NOMO-1 treated with dmso at 0.1 percent for 144 hours (cell line): ENCODE measurements around the gene HM13.
"Not testable (repeated sequence)": the region's sequence is repeated elsewhere in the genome, so short reads cannot be mapped to it uniquely, and the experiment has no call there.

ENCODE experiments used
- DNase-seq: peaks from one replicate; lab custom pipeline; 2025; ENCODE audit not compliant: unreplicated experiment; lab: John Stamatoyannopoulos, UW

HM13 gene

DNA sequence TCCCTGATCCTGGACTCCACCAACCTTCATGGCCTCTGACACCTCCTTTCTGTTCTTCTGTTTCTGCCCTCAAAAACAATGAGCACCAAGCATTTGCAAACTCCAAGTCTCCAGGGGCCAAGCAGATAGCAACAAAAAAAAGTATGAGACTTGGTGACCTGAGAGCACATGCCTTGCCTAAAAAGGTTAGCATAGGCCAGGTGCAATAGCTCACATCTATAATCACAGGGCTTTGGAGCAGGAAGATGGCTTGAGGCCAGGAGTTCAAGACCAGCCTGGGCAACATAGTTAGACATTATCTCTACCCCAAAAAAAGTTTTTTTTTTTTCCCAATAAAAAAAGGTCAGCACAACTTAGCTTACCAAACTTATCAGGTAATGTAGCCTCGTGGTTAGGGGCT, 13.7 kb upstream of the HM13 start:
- no peak for DNase-seq

DNA sequence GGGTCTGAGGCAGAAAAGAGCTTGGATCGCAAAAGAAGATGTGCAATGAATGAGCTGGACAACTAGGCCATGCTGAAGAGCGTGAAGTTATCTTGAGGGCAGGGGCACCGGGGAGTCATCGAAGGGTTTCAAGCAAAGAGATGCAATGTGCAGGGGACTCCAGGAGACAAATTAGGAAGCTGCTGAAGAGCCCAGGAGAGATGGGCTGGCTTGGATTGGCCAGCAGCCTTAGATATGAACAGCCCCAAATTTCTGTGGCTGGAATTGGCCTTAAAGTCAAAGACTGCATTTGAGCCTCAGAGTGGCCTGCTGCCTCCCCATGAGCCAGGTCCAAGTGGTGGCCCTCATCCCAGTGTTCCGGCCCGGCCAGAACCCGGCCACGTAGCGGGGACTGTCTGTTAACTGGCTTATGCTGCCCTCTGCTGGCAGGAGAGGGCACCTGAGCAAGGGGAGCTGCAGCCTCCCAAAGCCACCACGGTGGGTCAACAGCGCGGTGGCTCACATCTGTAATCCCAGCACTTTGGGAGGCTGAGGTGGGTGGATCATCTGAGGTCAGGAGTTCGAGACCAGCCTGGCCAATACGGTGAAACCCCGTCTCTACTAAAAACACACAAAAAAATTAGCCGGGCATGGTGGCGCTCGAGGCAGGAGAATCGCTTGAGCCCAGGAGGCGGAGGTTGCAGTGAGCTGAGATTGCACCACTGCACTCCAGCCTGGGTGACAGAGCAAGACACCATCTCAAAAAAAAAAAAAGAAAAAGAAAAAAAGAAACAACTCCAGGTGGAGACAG, 11.2 kb upstream of the HM13 start:
- DNase-seq, result not testable (repeated sequence)

DNA sequence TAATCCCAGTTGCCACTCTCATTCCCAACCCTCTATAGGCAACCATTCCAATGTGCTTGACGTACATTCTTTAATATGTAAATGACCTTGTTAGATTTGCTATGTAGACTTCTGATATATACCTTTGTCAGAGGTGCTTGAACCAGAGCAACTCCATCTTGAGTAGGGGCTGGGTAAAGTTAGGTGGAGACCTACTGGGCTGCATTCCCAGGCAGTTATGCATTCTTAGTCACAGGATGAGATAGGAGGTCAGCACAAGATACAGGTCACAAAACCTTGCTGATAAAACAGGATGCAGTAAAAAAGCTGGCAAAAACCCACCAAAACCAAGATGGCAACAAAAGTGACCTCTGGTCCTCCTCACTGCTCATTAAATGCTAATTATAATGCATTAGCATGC, 8.3 kb upstream of the HM13 start:
- no peak for DNase-seq

GRCh38 chr20:31508517-31509244, 5.6 kb upstream of the HM13 start:
- DNase-seq, result no peak

DNA sequence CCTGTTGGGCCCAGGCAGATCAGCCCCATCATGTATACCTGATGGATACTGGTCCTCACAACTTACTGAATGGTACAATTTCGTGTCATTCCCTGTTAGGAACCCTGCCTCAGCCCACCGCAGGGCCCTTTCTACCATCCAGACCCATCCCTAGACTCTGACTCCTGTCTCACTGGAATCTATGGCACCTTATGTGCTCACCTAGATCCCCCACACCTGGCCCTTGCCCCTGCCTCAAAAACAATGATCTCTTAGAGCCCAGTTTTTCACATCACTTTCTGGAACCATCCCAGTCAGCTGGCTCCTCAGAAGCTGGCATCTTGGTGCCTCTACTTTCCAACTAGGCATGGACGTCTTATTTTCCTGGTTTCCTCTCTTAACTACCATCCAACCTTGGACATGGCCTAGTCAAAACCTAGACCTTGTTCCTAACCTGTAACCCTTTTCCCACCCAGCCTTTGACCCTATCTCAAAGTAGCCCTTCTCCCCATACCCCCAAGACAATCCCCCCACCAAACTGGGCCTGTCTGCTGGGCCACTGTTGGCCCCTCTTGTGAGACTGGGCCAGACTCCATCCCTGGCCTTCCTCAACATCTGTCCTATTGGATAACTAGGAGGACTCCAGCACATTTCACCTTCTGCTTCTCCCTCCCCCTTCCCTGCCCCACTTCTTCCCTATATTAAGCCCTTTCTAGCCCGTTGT, 981 bp downstream of the HM13 start:
- DNase-seq, result no peak

DNA sequence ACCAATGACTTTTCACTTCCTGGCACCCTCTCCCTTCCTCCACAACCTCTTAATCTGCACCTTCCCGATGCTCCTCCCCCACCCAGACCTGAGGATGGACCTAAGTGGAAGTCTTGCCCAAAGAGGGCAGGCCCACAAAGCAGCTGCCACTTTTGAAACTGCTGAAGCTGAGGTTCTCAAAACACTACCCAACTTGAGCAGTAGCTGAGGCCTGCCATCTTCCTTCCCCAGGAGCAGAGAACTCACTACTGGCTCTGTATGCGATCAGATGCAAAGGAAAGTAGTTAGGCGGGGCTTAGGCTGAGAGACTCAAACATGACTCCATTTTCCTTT, 1.5 kb downstream of the HM13 start:
- no peak for DNase-seq

DNA sequence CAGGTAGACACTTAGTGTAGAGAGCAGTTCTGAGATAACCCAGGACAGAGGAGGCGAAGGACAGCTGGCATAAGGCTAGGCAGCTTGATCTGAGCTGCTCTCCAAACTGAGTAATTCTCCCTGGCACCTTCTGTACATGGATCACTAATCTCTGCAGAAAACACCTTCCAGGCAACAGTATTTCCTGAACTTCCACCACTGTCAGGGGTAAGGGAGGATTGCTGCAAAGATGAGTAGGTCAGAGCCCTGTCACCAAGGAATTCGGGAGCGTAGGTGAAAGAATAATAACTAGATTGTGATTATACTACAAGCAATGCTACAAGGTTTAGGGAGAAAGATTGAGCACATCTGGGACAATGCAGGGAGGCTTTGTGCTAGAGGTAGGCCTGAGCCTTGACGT, 1.9 kb downstream of the HM13 start:
- no peak for DNase-seq

DNA sequence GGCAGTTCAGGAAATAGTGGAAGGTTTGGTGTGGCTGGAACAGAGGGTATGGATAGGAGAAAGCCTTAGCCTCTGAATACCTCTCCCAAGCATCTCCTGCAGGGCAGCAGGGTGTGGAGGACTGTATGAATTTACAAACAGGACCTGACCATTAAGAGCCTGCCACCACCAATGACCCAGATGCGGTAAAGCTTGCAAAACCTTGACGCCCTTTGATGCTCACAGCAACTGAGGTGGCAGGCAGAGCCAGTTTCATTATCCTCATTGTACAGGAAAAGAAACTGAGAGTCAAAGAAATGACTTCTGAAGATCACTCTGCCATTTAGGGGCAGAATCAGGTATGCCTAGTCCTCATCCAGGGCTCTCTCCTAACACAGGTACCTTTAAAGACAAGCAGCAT, 2.4 kb downstream of the HM13 start:
- DNase-seq, result no peak

- DNase-seq, result no peak
Observed at GRCh38 chr20:31517373-31517772, 3.1 kb downstream of the HM13 start.

GRCh38 chr20:31521267-31521666, 7.0 kb downstream of the HM13 start:
- peak; percentile 31 for DNase-seq

GRCh38 chr20:31522731-31523130, 8.5 kb downstream of the HM13 start:
- no peak for DNase-seq

DNA sequence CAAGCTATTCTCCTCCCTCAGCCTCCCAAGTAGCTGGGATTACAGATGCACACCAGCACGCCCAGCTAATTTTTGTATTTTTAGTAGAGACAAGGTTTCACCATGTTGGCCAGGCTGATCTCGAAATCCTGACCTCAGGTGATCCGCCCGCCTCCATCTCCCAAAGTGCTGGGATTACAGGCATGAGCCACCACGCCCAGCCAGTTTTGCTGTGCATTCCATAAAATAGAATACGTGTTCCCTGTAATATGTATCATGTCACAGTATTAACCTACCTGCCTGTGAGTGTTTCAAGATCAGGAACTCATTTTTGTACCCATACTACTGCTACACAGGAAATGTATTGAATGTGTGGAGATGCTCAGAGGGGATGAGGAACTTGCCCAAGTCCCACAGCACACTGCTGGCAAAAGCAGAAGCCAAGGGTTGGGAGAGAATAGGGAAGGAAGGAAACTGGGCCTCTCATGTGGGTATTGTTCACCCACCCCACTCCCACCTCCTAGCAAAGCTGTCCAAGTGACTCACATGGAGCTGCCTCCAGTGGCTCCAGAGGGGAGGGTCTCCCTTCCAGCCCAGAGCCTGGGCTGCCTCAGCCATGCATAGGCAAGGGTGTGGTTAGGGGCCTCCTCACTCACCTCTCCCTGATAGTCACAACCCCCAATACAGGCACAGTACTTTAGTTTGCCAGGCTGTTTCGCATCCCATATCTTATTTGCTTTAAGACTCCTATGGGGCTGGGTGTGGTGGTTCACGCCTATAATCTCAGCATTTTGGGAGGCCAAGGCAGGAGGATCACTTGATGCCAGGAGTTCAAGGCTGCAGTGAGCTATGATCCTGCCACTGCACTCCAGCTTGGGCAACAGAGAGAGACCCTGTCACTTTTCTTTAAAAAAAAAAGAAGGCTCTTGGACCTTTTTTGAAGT, 9.4 kb downstream of the HM13 start:
- DNase-seq, result peak; percentile 86

DNA sequence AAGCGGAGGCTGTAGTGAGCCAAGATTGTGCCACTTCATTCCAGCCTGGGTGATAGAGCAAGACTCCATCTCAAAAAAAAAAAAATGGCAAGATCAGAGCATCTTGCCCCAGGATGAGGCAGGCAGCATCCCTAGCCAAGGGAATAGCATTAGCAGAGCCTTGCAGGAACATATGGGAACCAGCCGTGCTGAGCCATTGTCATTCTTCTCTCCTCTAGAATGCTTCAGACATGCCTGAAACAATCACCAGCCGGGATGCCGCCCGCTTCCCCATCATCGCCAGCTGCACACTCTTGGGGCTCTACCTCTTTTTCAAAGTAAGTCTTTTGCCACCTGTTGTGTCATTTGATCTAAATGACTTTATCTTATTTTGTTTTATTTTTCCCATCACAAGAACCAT, 13.0 kb downstream of the HM13 start:
- DNase-seq, result no peak

DNA sequence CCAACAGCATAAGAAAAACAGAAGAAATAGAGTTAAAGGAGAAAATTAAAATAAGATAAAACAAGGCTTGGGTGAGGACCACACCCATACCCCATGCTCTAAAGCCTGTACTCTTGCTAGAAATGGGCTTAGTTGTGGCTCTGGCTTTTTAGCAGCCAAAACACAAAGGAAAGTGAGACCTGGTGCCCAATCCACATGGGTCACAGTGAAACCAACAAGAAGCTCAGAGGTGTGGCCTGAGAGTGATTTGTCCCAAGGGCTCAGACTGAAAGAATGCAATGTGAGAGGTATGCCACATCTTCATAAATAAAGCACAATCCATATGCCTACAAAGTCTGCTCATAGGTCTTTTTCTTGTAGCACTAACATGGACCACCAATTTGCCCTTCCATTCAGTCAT, 21.1 kb downstream of the HM13 start:
- no peak for DNase-seq

- no peak for DNase-seq
Observed at GRCh38 chr20:31536575-31536974, 22.3 kb downstream of the HM13 start.

- no peak for DNase-seq
Observed at GRCh38 chr20:31537116-31537871, 23.1 kb downstream of the HM13 start.

DNA sequence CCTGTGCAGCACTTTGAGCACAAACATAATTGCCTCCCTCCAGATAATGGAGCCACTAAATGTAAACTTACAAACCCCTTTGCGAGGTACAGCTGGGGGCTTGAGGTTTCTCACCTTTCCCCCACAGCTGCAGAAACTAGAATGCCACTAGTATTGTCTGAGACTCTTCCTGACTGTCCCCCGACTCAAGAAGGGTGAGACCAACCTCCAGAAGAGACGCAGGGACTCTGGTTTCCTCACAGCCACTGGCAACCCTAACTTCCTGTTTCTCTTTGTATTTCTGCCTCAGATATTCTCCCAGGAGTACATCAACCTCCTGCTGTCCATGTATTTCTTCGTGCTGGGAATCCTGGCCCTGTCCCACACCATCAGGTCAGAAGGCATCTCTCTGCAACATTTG, 23.6 kb downstream of the HM13 start:
- no peak for DNase-seq

DNA sequence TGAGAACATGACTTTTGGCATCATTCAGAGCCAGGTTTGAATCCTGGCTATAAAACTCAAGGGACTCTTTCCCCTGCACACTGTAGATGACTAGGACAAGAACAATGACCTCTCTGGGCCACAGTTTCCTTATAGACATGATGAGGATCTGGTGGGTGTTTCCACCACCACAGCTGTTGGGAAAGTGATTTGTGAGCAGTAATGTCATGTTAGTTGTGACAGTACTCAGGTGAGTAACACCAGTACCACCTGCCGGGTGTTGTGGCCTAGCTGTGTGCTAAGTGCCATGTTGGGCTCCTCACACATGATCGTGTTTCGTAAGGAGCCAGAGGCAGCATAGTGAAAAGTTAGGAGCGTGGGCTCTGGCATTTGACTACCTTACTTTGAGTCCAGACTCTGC, 24.1 kb downstream of the HM13 start:
- DNase-seq, result no peak

DNA sequence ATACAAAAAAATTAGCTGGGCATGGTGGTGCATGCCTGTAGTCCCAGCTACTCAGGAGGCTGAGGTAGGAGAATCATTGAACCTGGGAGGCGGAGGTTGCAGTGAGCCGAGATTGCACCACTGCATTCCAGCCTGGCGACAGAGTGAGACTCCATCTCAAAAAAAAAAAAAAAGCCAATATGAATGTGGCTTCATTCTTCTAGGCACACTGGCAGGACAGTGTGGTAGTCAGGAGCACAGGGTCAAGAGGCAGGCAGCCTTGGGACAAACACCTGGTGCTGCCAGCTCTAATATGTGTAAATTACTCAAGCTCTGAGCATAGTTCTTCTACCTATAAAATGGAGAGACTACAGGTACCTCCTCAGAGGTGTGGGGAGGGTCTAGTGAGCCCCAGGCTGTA, 25.4 kb downstream of the HM13 start:
- DNase-seq, result not testable (repeated sequence)

DNA sequence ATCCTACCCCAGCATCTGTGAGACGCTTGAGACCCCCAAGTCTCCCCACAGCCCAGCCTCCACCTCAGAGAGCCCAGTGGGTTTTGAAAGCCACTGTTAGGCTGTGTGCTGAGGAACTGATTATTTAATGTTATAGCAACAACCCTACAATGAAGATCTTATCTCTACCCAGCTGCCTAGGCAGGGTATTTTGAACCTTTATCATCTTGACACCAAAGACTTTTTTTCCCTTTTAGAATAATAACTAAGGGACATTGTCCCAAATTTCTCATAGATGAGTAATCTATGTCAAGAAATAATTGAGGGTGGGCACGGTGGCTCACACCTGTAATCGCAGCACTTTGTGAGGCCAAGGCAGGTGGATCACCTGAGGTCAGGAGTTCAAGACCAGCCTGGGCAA, 26.2 kb downstream of the HM13 start:
- no peak for DNase-seq
